Hematopoietic multipotent progenitor cell treated with erythropoietin and hydrocortisone succinate and interleukin-3 and kit ligand, for 17 days (in vitro differentiated cells): ENCODE results near the gene MOSPD2.

Experiments
- DNase-seq: peaks from one replicate; pipeline ENCODE4 v3.0.0-alpha.2; 2015; ENCODE audit warnings: low spot score

MOSPD2 gene

GRCh38 chrX:14915596-14915995, 42.4 kb downstream of the MOSPD2 start:
- no peak for DNase-seq

GRCh38 chrX:14916017-14916674, 42.9 kb downstream of the MOSPD2 start:
- DNase-seq: no peak

- no peak for DNase-seq
Measured at GRCh38 chrX:14919407-14919806, 46.2 kb downstream of the MOSPD2 start.

GRCh38 chrX:14920196-14920595, 47.0 kb downstream of the MOSPD2 start:
- DNase-seq: no peak

GRCh38 chrX:14922437-14922836, 49.2 kb downstream of the MOSPD2 start:
- DNase-seq: no peak

DNA sequence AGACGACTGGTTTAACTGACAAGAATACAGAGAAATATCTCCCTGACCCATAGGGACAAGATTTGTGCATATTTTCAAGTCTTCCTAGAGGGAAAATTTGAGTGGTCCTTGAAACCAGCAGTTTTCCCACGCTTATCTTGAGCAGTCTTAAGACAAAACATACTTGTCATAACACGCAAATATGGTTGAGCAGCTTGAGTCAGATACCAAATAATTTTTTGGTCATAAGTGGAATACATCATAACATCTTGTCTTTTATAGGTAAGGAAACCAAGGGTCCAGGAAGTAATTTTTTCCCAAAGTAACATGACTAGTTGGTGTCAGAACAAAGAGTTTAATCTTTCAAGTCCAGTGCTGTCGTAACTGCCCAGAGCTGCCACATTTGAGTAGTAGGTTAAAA, 50.5 kb downstream of the MOSPD2 start:
- no peak for DNase-seq

DNA sequence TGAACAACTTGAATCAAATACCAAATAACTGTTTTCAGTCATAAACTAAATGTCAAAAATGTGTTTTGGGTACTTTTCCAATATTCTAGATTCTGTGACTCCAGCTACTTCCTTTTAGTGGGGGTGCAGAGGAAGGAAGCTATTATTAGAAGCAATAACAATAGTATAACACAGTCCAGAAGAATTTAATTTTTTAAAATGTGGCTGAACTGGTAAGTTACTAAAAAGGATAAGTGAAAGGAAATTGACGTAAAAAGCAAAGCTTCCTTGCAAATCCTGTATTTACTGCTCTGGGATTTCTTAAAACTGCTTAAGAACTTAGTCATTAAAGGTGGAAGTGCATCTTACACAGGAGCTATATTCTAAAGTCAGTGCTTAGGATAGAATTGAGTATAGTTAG, 53.2 kb downstream of the MOSPD2 start:
- DNase-seq: no peak

- no peak for DNase-seq
Measured at GRCh38 chrX:14927401-14927800, 54.2 kb downstream of the MOSPD2 start.

DNA sequence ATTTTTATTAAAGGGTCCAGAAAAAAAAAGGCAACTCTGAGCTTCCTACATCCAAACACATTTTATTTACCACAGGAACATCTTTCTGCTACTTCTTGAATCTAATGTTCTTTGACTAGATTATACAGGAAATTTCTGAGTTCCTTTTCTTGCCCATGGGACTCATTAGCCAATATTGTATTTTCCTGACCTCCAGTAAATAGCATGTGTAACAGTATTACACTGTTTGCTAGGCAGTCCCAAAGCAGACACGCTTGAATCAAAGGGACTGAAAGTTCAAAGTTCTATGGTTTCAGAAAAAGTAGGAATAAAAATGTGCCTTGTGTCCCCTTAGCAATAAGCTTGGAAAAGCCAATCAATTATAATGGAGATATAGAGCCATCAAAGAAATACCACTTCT, 57.4 kb downstream of the MOSPD2 start:
- DNase-seq: no peak

DNA sequence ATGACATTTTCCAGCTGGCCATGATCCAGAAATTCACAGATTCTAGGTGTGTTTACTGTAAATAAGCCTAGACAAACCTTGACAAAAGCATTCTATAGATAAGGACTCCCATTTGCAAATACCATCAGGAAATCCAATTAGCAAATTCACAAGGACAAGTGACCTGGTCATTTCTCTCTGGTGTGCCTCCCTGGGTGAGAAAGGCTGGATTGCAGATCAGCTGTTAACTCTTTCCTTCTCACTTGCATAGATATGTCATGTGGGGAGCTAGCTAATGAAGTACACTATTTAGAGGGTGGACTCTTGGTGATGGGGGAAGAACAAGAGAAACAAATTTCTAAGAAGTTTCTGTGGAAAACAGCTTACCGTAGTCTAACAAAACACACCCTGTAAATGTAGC, 58.9 kb downstream of the MOSPD2 start:
- no peak for DNase-seq

DNA sequence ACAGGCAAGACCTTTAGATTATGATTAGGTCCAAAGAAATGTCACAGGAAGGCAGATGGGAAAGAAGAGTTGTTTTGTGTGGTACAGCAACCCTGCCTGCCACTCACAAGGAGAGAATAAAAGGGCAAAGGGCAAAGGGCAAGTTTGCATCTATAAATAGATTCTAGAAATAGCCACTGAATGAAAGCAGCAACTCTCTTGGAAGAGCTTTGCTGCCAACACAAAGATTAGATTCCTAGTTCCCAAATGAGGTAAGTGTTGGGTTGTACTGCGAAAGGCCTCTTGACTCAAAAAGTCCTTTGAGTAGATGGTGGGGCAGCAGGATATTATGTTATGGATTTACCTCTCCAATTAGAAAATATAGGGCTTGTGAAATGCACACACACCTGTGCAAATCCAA, 61.2 kb downstream of the MOSPD2 start:
- no peak for DNase-seq

DNA sequence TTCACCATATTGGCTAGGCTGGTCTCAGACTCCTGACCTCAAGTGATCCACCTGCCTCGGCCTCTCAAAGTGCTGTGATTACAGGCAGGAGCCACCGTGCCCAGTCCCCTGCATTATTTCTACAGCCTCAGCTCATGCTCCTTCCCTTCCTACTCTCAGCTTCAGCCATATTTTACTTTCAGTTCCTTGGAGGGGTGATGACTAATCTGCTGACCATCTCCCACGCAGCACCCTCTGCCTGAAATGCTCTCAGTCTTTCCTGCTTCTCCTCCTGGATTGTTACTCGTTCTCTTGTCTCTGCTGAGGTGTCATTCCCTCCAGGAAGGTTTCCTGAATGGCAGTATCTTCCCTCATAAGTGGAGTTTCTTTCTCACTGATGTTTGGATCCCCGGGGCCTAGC, 63.3 kb downstream of the MOSPD2 start:
- no peak for DNase-seq

DNA sequence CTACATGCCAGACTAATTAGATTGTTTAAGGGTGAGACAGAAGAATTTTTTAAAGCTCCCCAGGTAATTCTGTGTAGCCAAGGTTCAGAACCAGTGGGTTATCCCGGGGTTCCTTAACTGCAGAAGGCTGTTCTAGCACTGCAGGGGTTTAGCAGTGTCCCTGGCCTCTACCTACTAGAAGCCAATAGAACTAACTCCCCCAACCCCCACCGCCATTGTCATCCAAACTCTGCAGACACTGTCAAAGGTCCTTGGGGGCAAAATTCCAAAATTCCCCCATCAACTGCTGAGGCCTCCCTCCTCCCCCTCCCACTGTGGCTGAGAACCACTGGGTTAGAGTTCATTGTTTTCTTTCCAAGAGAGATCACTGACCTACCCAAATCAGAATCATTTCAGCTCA, 66.4 kb downstream of the MOSPD2 start:
- no peak for DNase-seq

GRCh38 chrX:14941301-14941700, 68.1 kb downstream of the MOSPD2 start:
- DNase-seq: no peak

DNA sequence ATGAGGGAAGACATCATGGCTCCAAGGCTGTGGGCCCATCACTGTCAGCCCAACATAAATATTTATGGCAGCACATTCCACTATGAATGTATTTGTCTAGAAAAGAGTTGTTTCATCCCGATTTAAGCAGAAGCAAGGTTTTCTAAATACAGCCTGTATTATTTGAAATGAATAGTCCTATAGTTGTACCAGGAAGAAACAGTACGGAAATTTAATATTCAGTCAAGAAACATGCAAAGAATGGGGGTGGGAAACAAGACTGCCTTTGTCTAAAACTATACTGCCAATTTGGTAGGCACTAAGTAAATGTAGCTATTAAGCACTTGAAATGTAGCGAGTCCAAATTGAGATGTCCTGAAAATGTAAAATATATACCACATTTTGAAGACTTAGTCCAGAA, 69.1 kb downstream of the MOSPD2 start:
- DNase-seq: no peak

- DNase-seq: no peak
Measured at GRCh38 chrX:14943962-14944361, 70.7 kb downstream of the MOSPD2 start.

DNA sequence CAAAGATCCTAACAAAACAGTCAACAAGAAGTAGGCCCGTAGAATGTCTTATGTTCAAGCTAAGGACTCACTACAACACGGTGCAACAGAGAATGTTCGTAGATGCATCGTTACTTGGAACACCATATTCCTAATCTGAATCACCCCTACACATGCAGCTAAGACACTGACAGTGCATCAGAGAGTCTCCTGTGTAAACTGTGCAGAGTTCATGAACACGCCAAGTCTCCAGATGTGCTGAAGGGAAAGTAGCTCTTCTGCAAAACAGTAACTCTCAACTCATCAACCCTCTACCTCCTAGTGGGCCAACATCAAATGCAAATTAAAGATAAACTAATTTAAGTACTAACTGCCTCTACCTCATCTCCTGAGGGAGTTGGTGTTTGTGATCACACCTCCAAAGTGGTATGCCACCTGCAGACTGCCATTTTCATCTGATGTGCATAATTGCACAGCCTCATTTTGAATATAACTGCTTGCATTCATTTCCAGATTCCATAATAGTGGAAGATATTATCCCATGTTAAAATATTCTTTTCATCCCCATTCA, 73.5 kb downstream of the MOSPD2 start:
- no peak for DNase-seq

DNA sequence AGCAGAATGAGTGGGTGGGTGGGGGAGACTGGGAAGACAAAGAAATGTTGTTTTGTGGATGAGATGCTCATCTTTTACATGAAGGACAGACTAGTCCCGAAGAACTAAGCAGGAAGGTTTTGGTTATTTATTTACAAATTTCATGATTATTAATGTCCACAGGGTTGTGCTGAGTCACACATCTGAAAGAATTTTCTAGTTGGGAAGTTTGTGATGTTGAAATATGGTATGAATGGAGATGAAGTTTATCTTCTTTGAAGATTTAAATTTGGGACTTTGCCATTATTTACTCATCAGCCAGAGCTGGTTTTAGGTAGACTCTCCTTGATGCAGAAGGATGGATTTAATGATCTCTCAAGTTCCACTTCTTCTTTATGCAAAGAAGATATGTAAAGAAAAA, 75.5 kb downstream of the MOSPD2 start:
- no peak for DNase-seq

- DNase-seq: no peak
Measured at GRCh38 chrX:14956813-14957582, 83.8 kb downstream of the MOSPD2 start.

- DNase-seq: no peak
Measured at GRCh38 chrX:14963447-14964236, 90.4 kb downstream of the MOSPD2 start.

- no peak for DNase-seq
Measured at GRCh38 chrX:14964500-14964899, 91.3 kb downstream of the MOSPD2 start.
